Ramos (cell line): ENCODE measurements around the gene CAMK2A.

Source experiments
- in situ Hi-C: fragments of 300-500 bp; cut with MboI; formaldehyde crosslinking; loops from one replicate; pipeline ENCODE4 v1.14.3; 2022; ENCODE audit warnings: low sequenced_read_pairs; ENCODE audit not compliant: unreplicated experiment

The CAMK2A gene

GRCh38 chr5:150289551-150290390, at the start of gene CAMK2A:
Gene CAMK2A, minus strand, starts transcription at chr5:150289773. Its CDS starts 148 bp downstream, at chr5:150289625.
- in situ Hi-C loops, result no loop called here

- in situ Hi-C loops, result no loop called here
These were observed 49.6 kb upstream of the CAMK2A start for GRCh38 chr5:150339165-150339564.

- in situ Hi-C loops, result no loop called here
These were observed 49.0 kb upstream of the CAMK2A start for GRCh38 chr5:150338546-150338945.

- in situ Hi-C loops, result no loop called here
These were observed 46.2 kb upstream of the CAMK2A start for GRCh38 chr5:150335778-150336177.

GRCh38 chr5:150333400-150333799, 43.8 kb upstream of the CAMK2A start:
- in situ Hi-C loops, result no loop called here

- in situ Hi-C loops, result no loop called here
These were observed 40.6 kb upstream of the CAMK2A start for GRCh38 chr5:150329881-150330876.

GRCh38 chr5:150329038-150329437, 39.5 kb upstream of the CAMK2A start:
- in situ Hi-C loops, result no loop called here

- in situ Hi-C loops, result no loop called here
These were observed 38.9 kb upstream of the CAMK2A start for GRCh38 chr5:150328515-150328914.

- in situ Hi-C loops, result no loop called here
These were observed 37.6 kb upstream of the CAMK2A start for GRCh38 chr5:150327139-150327538.

GRCh38 chr5:150326707-150327106, 37.1 kb upstream of the CAMK2A start:
- in situ Hi-C loops, result no loop called here

- in situ Hi-C loops, result no loop called here
These were observed 35.9 kb upstream of the CAMK2A start for GRCh38 chr5:150325426-150325825.

- in situ Hi-C loops, result no loop called here
These were observed 34.2 kb upstream of the CAMK2A start for GRCh38 chr5:150323819-150324218.

GRCh38 chr5:150323092-150323491, 33.5 kb upstream of the CAMK2A start:
- in situ Hi-C loops, result no loop called here

GRCh38 chr5:150322202-150322601, 32.6 kb upstream of the CAMK2A start:
- in situ Hi-C loops, result no loop called here

GRCh38 chr5:150321784-150322183, 32.2 kb upstream of the CAMK2A start:
- in situ Hi-C loops, result no loop called here

- in situ Hi-C loops, result no loop called here
These were observed 31.6 kb upstream of the CAMK2A start for GRCh38 chr5:150321211-150321610.

- in situ Hi-C loops, result no loop called here
These were observed 30.6 kb upstream of the CAMK2A start for GRCh38 chr5:150320044-150320613.

GRCh38 chr5:150319484-150319790, 29.9 kb upstream of the CAMK2A start:
- in situ Hi-C loops, result no loop called here

GRCh38 chr5:150318613-150319483, 29.3 kb upstream of the CAMK2A start:
- in situ Hi-C loops, result no loop called here
